SK-N-SH (cell line): ENCODE results near the gene CLMP. TPM values are rescaled to one million over a fixed set of nuclear protein-coding genes. Genes with fewer than 3 reads are reported as not detected.

Experiments
- CTCF ChIA-PET: fragments of 300-600, 350-600 bp; formaldehyde crosslinking; extraction: SDS; loops from one replicate; lab custom pipeline; 2021; lab: Yijun Ruan, JAX
- POLR2A ChIA-PET: fragments of 350-600 bp; sonication (Branson Sonifier 250); formaldehyde crosslinking; extraction: SDS; loops from one replicate; lab custom pipeline; 2020; ENCODE audit warnings: antibody characterized with exemption, inconsistent platforms; lab: Yijun Ruan, JAX
- DNase-seq: peaks from one replicate; pipeline ENCODE4 v3.0.0; 2012
- H2AFZ ChIP-seq: fragments of 200-600 bp; sonication (generic); 2 replicates; pipeline ENCODE4 v1.8.1; 2016; ENCODE audit warnings: antibody characterized with exemption, mild to moderate bottlenecking, low read depth
- H3F3A ChIP-seq: fragments of 200-600 bp; sonication (generic); replicated peaks from 2 replicates; pipeline ENCODE3; 2016; ENCODE audit warnings: antibody characterized with exemption, mild to moderate bottlenecking; ENCODE audit not compliant: insufficient read depth
- H3K27ac ChIP-seq, 2 experiments: fragments of 200-500 bp in 1 of 2; fragments of 200-600 bp in 1 of 2; sonication (Bioruptor generic) in 1 of 2; sonication (generic), shearing (Covaris generic) in 1 of 2; 2 replicates each; pipeline versions ENCODE4 v1.5.1 to v1.6.1; 2014 to 2016; ENCODE audit warnings: low read depth in 2 of 2, inconsistent platforms in 1 of 2, low read length in 1 of 2, mild to moderate bottlenecking in 1 of 2, mixed read lengths in 1 of 2
- H3K27me3 ChIP-seq: fragments of 200-600 bp; sonication (generic), shearing (Covaris generic); 2 replicates; pipeline ENCODE4 v1.6.1; 2016; ENCODE audit warnings: mixed run types; ENCODE audit not compliant: insufficient read depth
- H3K36me3 ChIP-seq, 2 experiments: fragments of 200-500 bp in 1 of 2; fragments of 200-600 bp in 1 of 2; sonication (Bioruptor generic) in 1 of 2; sonication (generic) in 1 of 2; replicated peaks in 1 of 2; 2 replicates each; pipeline versions ENCODE3 to v1.5.1; 2014 to 2016; ENCODE audit warnings: low read length in 1 of 2, mild to moderate bottlenecking in 1 of 2; ENCODE audit not compliant: insufficient read depth in 2 of 2, control insufficient read depth in 1 of 2
- H3K4me1 ChIP-seq, 2 experiments: fragments of 200-500 bp in 1 of 2; fragments of 200-600 bp in 1 of 2; sonication (Bioruptor generic) in 1 of 2; sonication (generic), shearing (Covaris generic) in 1 of 2; 2 replicates each; pipeline versions ENCODE4 v1.5.1 to v1.6.1; 2014 to 2016; ENCODE audit warnings: low read depth in 1 of 2, low read length in 1 of 2, mixed run types in 1 of 2; ENCODE audit not compliant: insufficient read depth in 2 of 2, control insufficient read depth in 1 of 2
- H3K4me2 ChIP-seq: fragments of 200-600 bp; sonication (generic), shearing (Covaris generic); 2 replicates; pipeline ENCODE4 v1.6.1; 2017; ENCODE audit warnings: mixed run types
- H3K4me3 ChIP-seq, 2 experiments: fragments of 200-500 bp in 1 of 2; fragments of 200-600 bp in 1 of 2; sonication (Bioruptor generic) in 1 of 2; sonication (generic), shearing (Covaris generic) in 1 of 2; 2 replicates each; pipeline versions ENCODE4 v1.5.1 to v1.8.1; 2014 to 2016; ENCODE audit warnings: low read depth in 2 of 2, inconsistent platforms in 1 of 2, low read length in 1 of 2, mild to moderate bottlenecking in 1 of 2, mixed read lengths in 1 of 2, moderate library complexity in 1 of 2
- H3K79me2 ChIP-seq: fragments of 200-600 bp; sonication (generic); 2 replicates; pipeline ENCODE4 v1.8.1; 2017; ENCODE audit warnings: mild to moderate bottlenecking; ENCODE audit not compliant: insufficient read depth
- H3K9ac ChIP-seq: fragments of 200-600 bp; sonication (generic); 2 replicates; pipeline ENCODE4 v1.6.1; 2017; ENCODE audit warnings: mixed run types
- H3K9me2 ChIP-seq: fragments of 200-600 bp; sonication (generic); 2 replicates; pipeline ENCODE4 v1.6.1; 2017; ENCODE audit warnings: mixed run types
- H3K9me3 ChIP-seq: fragments of 200-600 bp; sonication (generic); 2 replicates; pipeline ENCODE4 v1.6.1; 2017; ENCODE audit warnings: mixed run types, mild to moderate bottlenecking, moderate library complexity
- H4K20me1 ChIP-seq: fragments of 200-600 bp; sonication (generic); 2 replicates; pipeline ENCODE4 v1.6.1; 2017; ENCODE audit warnings: mild to moderate bottlenecking, mixed run types; ENCODE audit not compliant: insufficient read depth
- ELF1 ChIP-seq: IDR thresholded peaks from 2 replicates; pipeline ENCODE4 v1.4.0; 2012
- EP300 ChIP-seq, 2 experiments: IDR thresholded peaks; 2 replicates each; pipeline versions ENCODE4 v1.4.0 to v1.6.1; 2012; ENCODE audit warnings: borderline replicate concordance in 1 of 2, low read depth in 1 of 2, low read length in 1 of 2
- FOSL2 ChIP-seq: IDR thresholded peaks from 2 replicates; pipeline ENCODE4 v1.4.0; 2012; ENCODE audit warnings: low read depth, mild to moderate bottlenecking, moderate library complexity, borderline replicate concordance
- FOXJ3 ChIP-seq: sonication (generic); formaldehyde crosslinking; IDR thresholded peaks from 2 replicates; pipeline ENCODE4 v1.5.1; 2020; ENCODE audit warnings: mild to moderate bottlenecking, missing genetic modification reagents
- FOXM1 ChIP-seq: IDR thresholded peaks from 2 replicates; pipeline ENCODE4 v1.4.0; 2012; ENCODE audit warnings: low read depth, mild to moderate bottlenecking
- GABPA ChIP-seq: IDR thresholded peaks from 2 replicates; pipeline ENCODE4 v1.4.0; 2012; ENCODE audit warnings: low read depth, mild to moderate bottlenecking
- GATA2 ChIP-seq: sonication (generic); formaldehyde crosslinking; IDR thresholded peaks from 2 replicates; pipeline ENCODE4 v1.5.0; 2020; ENCODE audit warnings: mild to moderate bottlenecking, missing genetic modification reagents
- IRF3 ChIP-seq: fragments of 150-350 bp; IDR thresholded peaks from 2 replicates; pipeline ENCODE4 v1.6.1; 2016; ENCODE audit warnings: mild to moderate bottlenecking, low read depth, low read length
- MXI1 ChIP-seq: IDR thresholded peaks from 2 replicates; pipeline ENCODE4 v1.6.1; 2012; ENCODE audit warnings: mild to moderate bottlenecking, low read depth, low read length, improper control_type of control experiment
- NRF1 ChIP-seq: IDR thresholded peaks from 2 replicates; pipeline ENCODE4 v1.6.1; 2012; ENCODE audit warnings: low read depth, mild to moderate bottlenecking, low read length
- POLR2AphosphoS5 ChIP-seq: IDR thresholded peaks from 2 replicates; pipeline ENCODE4 v1.6.1; 2012; ENCODE audit warnings: low read depth, low read length
- RAD21 ChIP-seq: IDR thresholded peaks from 2 replicates; pipeline ENCODE4 v1.6.1; 2012; ENCODE audit warnings: mild to moderate bottlenecking, low read length
- REST ChIP-seq: IDR thresholded peaks from 2 replicates; pipeline ENCODE4 v1.6.1; 2012; ENCODE audit warnings: mild to moderate bottlenecking, low read depth, low read length, moderate library complexity
- SIN3A ChIP-seq: IDR thresholded peaks from 2 replicates; pipeline ENCODE4 v1.6.1; 2012; ENCODE audit warnings: low read depth, mild to moderate bottlenecking, low read length, moderate library complexity, borderline replicate concordance
- SMC3 ChIP-seq: IDR thresholded peaks from 2 replicates; pipeline ENCODE4 v1.6.1; 2012; ENCODE audit warnings: low read depth, low read length, improper control_type of control experiment
- TAF1 ChIP-seq: IDR thresholded peaks from 2 replicates; pipeline ENCODE4 v1.6.1; 2012; ENCODE audit warnings: low read depth, mild to moderate bottlenecking, low read length, moderate library complexity, borderline replicate concordance
- USF1 ChIP-seq: IDR thresholded peaks from 2 replicates; pipeline ENCODE4 v1.4.0; 2012; ENCODE audit warnings: low read depth, borderline replicate concordance
- YY1 ChIP-seq: IDR thresholded peaks from 2 replicates; pipeline ENCODE4 v1.4.0; 2012; ENCODE audit warnings: low read depth, mild to moderate bottlenecking
- WGBS: methylation state at CpG from one replicate; pipeline ENCODE4 v1.1.6; 2017; ENCODE audit warnings: low lambda C conversion rate; 5-methylcytosine and 5-hydroxymethylcytosine counted together
- polyA plus RNA-seq, 3 experiments: library from polyadenylated mRNA; depleted of rRNA; stranded (reverse); fragments of >200 nt; gene quantifications; 2 replicates each; pipeline ENCODE4 v1.2.3, GENCODE V29; 2012
- TF ChIP-seq, protein P1 (sequence below): IDR thresholded peaks from 2 replicates; pipeline ENCODE4 v1.4.0; 2012; ENCODE audit warnings: low read depth, borderline replicate concordance

CLMP gene
- polyA plus RNA-seq, 1 of the 3 experiments (the other 2 are of a cell fraction), result 61.9 TPM

- H3K27me3 ChIP-seq, result no peaks in the 10 kb centered on the region
- H4K20me1 ChIP-seq, result no peaks in the 10 kb centered on the region
- H3K79me2 ChIP-seq, result peaks cover 90% of the 10 kb centered on the region
- 73% methylated on average over 8 of the region's 8 CpGs for WGBS
- no peaks in the 10 kb centered on the region for H3K9me2 ChIP-seq
- no peak overlapping the region for H2AFZ ChIP-seq
- H3K4me3 ChIP-seq, result no peak overlapping the region
- no peaks in the 10 kb centered on the region for H3K9me3 ChIP-seq
- peaks cover 0 to 17% of the 10 kb centered on the region in 2 experiments for H3K36me3 ChIP-seq
- no peak overlapping the region for H3K9ac ChIP-seq
- CTCF ChIA-PET, result interaction anchor here (0.6 to 20.4 kb wide), 23 partner anchors 9 to 368 kb away, joined by 3 to 437 read pairs (median 7); partner anchors contain the start of gene CLMP
- peaks cover 4 to 21% of the 10 kb centered on the region in 2 experiments; a peak in 3 of 4 replicates for H3K4me1 ChIP-seq
- no peak overlapping the region for H3K27ac ChIP-seq
- peaks cover 9% of the 10 kb centered on the region for H3F3A ChIP-seq
- POLR2A ChIA-PET, result no interaction called here
- TF ChIP-seq MXI1 (no peak), REST (no peak), GABPA (no peak), IRF3 (no peak), NRF1 (no peak)
- no peak overlapping the region for H3K4me2 ChIP-seq
- no peak for DNase-seq
These were observed 84.7 kb downstream of the CLMP start for GRCh38 chr11:123110397-123110796.

DNA sequence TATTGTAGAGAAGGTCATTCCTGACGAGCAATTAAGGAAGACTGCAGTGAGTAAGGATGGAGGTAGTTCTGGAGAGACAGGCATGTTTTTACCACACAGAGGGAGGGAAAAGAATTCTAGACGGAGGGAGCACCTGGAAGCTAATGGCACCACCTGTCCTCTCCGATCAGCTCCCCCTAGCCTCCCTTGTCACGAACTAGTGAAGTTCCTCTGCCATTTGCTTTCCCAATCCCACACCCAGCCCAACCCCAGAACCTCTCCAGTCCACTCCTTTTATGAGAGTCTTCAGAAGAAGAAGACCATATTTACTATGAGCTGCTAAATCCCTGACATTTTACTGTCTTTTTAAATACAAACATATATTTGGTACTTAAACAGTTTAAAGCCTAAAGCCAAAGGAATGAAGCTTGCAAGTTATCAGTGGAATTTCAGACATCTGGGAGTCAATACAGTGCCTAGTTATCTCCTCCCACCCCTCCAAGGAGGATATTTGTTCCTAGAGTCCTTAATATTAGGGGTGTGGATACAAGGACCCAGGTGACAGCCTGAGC lies 87.0 kb downstream of the CLMP start:
- Histone ChIP-seq H3K9me3 (no peaks in the 10 kb centered on the region), H3K9ac (no peak overlapping the region), H3F3A (peaks cover 18% of the 10 kb centered on the region), H2AFZ (no peak overlapping the region), H3K27me3 (no peaks in the 10 kb centered on the region), H3K27ac (no peak overlapping the region), H3K4me2 (no peak overlapping the region), H3K9me2 (no peaks in the 10 kb centered on the region), H4K20me1 (no peaks in the 10 kb centered on the region; the same call in 1 of the 2 replicates), H3K4me1 (peaks cover 2 to 17% of the 10 kb centered on the region in 2 experiments; a peak in 3 of 4 replicates), H3K79me2 (peaks cover 86% of the 10 kb centered on the region), H3K4me3 (no peak overlapping the region), H3K36me3 (peaks cover 0 to 8% of the 10 kb centered on the region in 2 experiments)
- no peak for DNase-seq
- CTCF ChIA-PET, result interaction anchor here (0.6 to 20.4 kb wide), 10 partner anchors 10 to 368 kb away, joined by 3 to 437 read pairs (median 4); no protein-coding TSS in a partner anchor
- WGBS, result 93% methylated on average over 4 of the region's 4 CpGs
- POLR2A ChIA-PET, result no interaction called here
- TF ChIP-seq USF1 (no peak), SIN3A (no peak), POLR2AphosphoS5 (no peak), IRF3 (no peak), SMC3 (no peak), ELF1 (no peak), FOSL2 (no peak), FOXJ3 (CRISPR knock-in tag) (no peak), EP300 (IDR thresholded peaks at IDR 0.05; ENCODE audit: borderline replicate concordance in 1 of 2, low read depth in 1 of 2, low read length in 1 of 2) (no peak), TAF1 (no peak), GATA2 (CRISPR knock-in tag) (no peak), YY1 (no peak), RAD21 (no peak), FOXM1 (no peak)
- TF ChIP-seq, protein P1, sequence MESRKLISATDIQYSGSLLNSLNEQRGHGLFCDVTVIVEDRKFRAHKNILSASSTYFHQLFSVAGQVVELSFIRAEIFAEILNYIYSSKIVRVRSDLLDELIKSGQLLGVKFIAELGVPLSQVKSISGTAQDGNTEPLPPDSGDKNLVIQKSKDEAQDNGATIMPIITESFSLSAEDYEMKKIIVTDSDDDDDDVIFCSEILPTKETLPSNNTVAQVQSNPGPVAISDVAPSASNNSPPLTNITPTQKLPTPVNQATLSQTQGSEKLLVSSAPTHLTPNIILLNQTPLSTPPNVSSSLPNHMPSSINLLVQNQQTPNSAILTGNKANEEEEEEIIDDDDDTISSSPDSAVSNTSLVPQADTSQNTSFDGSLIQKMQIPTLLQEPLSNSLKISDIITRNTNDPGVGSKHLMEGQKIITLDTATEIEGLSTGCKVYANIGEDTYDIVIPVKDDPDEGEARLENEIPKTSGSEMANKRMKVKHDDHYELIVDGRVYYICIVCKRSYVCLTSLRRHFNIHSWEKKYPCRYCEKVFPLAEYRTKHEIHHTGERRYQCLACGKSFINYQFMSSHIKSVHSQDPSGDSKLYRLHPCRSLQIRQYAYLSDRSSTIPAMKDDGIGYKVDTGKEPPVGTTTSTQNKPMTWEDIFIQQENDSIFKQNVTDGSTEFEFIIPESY, result no peak
